Smooth muscle cell (in vitro differentiated cells): ENCODE results near the gene BAZ2B. TPM values are rescaled to one million over a fixed set of nuclear protein-coding genes. Genes with fewer than 3 reads are reported as not detected.

Experiments
- DNase-seq: peaks from one replicate; lab custom pipeline; 2025; ENCODE audit not compliant: unreplicated experiment; lab: John Stamatoyannopoulos, UW
- H2AFZ ChIP-seq: fragments of 200-600 bp; sonication (generic); 2 replicates; pipeline ENCODE4 v1.6.0; 2016; ENCODE audit warnings: antibody characterized with exemption, low read depth, mild to moderate bottlenecking
- H3F3A ChIP-seq: fragments of 200-600 bp; sonication (generic); 2 replicates; pipeline ENCODE4 v1.6.0; 2017; ENCODE audit warnings: antibody characterized with exemption, low read depth
- H3K27ac ChIP-seq: fragments of 200-600 bp; sonication (generic); 2 replicates; pipeline ENCODE4 v1.5.1; 2016; ENCODE audit warnings: low read depth, mild to moderate bottlenecking
- H3K27me3 ChIP-seq: fragments of 200-600 bp; sonication (generic); 2 replicates; pipeline ENCODE4 v1.6.1; 2016; ENCODE audit warnings: low read depth, mild to moderate bottlenecking
- H3K36me3 ChIP-seq: fragments of 200-600 bp; sonication (generic); 2 replicates; pipeline ENCODE4 v1.5.1; 2016; ENCODE audit warnings: low read depth
- H3K4me1 ChIP-seq: fragments of 200-600 bp; sonication (generic); 2 replicates; pipeline ENCODE4 v1.5.1; 2016; ENCODE audit warnings: low read depth
- H3K4me2 ChIP-seq: fragments of 200-600 bp; sonication (generic); 2 replicates; pipeline ENCODE4 v1.6.0; 2016; ENCODE audit warnings: mild to moderate bottlenecking
- H3K4me3 ChIP-seq: fragments of 200-600 bp; sonication (generic); 2 replicates; pipeline ENCODE4 v1.5.1; 2016; ENCODE audit warnings: mild to moderate bottlenecking
- H3K79me2 ChIP-seq: fragments of 200-600 bp; sonication (generic); 2 replicates; pipeline ENCODE4 v1.6.0; 2016; ENCODE audit warnings: low read depth, mild to moderate bottlenecking
- H3K9ac ChIP-seq: fragments of 200-600 bp; sonication (generic); 2 replicates; pipeline ENCODE4 v1.6.0; 2016; ENCODE audit warnings: low read depth
- H3K9me3 ChIP-seq: fragments of 200-600 bp; sonication (generic); replicated peaks from 2 replicates; pipeline ENCODE4 v1.5.1; 2016; ENCODE audit warnings: low read depth
- H4K20me1 ChIP-seq: fragments of 200-600 bp; sonication (generic); 2 replicates; pipeline ENCODE4 v1.6.0; 2016; ENCODE audit warnings: low read depth
- WGBS: methylation state at CpG from one replicate; pipeline ENCODE4 v1.1.7; 2016; ENCODE audit warnings: low lambda C conversion rate; 5-methylcytosine and 5-hydroxymethylcytosine counted together
- polyA plus RNA-seq: library from polyadenylated mRNA; unstranded; fragments of >200 nt; fragmentation: Nextera tagmentation; extraction: Ambion mirVana; gene quantifications from 2 replicates; pipeline ENCODE4 v1.2.1, GENCODE V29; 2016
- total RNA-seq: library from RNA; depleted of rRNA; stranded (reverse); fragments of >200 nt; gene quantifications from 2 replicates; pipeline ENCODE4 v1.2.3, GENCODE V29; 2014
- TF ChIP-seq, protein P1 (sequence below): fragments of 200-600 bp; sonication (generic); IDR thresholded peaks from 2 replicates; pipeline ENCODE4 v1.5.1; 2017; ENCODE audit warnings: borderline replicate concordance, mild to moderate bottlenecking, antibody characterized with exemption; ENCODE audit not compliant: insufficient read depth, poor library complexity, severe bottlenecking

The BAZ2B gene
- total and polyA plus RNA-seq, 2 experiments from 2014 or later = 27.7 to 58.5 TPM

DNA sequence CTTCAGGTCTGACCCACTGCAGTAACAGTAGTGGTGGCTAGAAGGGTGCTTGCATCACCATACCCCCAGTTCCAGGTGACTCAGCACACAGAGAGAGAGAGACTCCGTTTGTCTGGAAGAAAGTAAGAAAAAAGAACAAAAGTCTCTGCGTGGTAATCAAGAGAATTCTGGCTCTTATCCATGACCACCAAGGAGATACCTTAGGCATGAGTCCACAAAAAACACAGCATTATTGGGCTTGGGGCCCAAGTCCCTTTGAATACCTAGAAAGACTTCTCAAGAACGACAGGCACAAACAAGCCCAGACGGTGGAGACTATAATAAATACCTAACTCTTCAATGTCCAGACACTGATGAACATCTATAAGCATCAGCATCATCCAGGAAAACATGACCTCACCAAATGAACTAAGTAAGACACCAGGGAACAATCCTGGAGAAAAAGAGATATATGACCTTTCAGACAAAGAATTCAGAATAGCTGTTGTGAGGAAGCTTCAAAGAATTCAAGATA lies 21.7 kb upstream of the BAZ2B start:
- Histone ChIP-seq H3K79me2 (no peaks in the 10 kb centered on the region), H3K9ac (peak overlapping the region; percentile 1), H3F3A (no peaks in the 10 kb centered on the region), H3K4me2 (no peak overlapping the region), H3K4me1 (no peaks in the 10 kb centered on the region), H3K4me3 (no peak overlapping the region), H3K9me3 (no peaks in the 10 kb centered on the region), H3K27ac (peak overlapping the region; percentile 93), H2AFZ (no peak overlapping the region), H4K20me1 (no peaks in the 10 kb centered on the region), H3K36me3 (no peaks in the 10 kb centered on the region), H3K27me3 (no peaks in the 10 kb centered on the region)
- TF ChIP-seq, protein P1, sequence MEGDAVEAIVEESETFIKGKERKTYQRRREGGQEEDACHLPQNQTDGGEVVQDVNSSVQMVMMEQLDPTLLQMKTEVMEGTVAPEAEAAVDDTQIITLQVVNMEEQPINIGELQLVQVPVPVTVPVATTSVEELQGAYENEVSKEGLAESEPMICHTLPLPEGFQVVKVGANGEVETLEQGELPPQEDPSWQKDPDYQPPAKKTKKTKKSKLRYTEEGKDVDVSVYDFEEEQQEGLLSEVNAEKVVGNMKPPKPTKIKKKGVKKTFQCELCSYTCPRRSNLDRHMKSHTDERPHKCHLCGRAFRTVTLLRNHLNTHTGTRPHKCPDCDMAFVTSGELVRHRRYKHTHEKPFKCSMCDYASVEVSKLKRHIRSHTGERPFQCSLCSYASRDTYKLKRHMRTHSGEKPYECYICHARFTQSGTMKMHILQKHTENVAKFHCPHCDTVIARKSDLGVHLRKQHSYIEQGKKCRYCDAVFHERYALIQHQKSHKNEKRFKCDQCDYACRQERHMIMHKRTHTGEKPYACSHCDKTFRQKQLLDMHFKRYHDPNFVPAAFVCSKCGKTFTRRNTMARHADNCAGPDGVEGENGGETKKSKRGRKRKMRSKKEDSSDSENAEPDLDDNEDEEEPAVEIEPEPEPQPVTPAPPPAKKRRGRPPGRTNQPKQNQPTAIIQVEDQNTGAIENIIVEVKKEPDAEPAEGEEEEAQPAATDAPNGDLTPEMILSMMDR = no peak
- WGBS = 43% methylated on average over 4 of the region's 4 CpGs
- no peak for DNase-seq

DNA sequence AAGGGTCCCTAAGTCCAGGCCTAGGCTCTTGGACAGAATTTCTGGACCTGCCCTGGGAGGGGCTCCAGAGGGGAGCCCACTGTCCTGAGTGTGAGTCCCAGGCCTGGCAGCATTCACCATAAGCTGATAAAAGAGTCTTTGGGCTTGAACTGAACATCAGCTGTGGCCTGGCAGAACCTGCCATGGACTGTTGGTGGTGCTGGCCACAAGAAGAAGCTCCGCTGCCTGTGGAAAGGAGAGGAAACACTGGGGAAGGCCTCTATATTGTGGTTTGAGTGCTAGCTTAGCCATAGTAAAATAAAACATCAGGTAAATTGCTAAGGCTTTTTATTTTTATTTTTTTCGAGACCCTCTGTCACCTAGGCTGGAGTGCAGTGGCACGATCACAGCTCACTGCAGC lies 20.9 kb upstream of the BAZ2B start:
- H3K27ac ChIP-seq = peak overlapping the region; percentile 93
- TF ChIP-seq, protein P1 = no peak
- H3K36me3 ChIP-seq = no peaks in the 10 kb centered on the region
- no peaks in the 10 kb centered on the region for H3K9me3 ChIP-seq
- no peak overlapping the region for H2AFZ ChIP-seq
- H3K4me2 ChIP-seq = no peak overlapping the region
- no peaks in the 10 kb centered on the region for H4K20me1 ChIP-seq
- H3K79me2 ChIP-seq = no peaks in the 10 kb centered on the region
- H3K4me1 ChIP-seq = no peaks in the 10 kb centered on the region
- DNase-seq = no peak
- H3K27me3 ChIP-seq = no peaks in the 10 kb centered on the region
- H3K4me3 ChIP-seq = no peak overlapping the region
- H3K9ac ChIP-seq = peak overlapping the region; percentile 1
- WGBS = 97% methylated on average over 3 of the region's 3 CpGs
- H3F3A ChIP-seq = no peaks in the 10 kb centered on the region

DNA sequence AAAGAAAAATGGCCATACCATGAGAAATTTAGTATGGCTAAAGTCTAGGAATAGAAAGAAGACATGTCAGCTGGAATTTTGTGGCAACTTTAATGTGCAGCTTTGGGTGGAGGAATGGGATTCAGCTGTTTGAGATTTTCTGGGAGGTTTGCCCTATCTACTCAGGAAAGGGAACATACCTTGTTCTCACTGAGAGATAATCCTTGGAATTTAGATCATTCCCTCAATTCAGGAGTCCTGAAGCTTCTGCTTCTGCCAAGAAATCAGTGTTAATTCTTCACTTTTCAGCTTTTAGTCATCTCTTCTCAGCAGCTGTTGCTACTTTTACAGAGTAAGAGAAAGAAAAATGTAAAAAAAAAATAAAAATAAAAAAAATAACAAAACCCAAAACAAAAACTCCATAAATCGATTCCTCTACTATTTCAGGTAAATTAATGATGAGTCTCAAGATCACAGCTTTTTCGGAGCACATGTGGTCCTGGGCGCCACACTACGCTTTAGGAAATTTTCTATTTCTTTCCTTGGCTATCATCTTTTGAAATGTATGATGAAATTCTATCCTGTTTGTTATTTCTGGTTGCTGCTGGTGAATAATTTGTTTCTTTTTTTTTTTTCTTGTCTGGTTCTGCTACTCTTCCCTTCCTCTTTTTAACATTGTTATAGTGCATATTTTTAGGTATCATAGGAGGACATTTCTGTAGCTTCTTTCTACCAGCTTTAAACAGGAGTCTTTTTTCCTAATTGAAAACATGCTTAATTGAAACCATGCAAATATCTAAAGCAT lies 18.9 kb upstream of the BAZ2B start:
- no peaks in the 10 kb centered on the region for H3K36me3 ChIP-seq
- H4K20me1 ChIP-seq = no peaks in the 10 kb centered on the region
- no peak for DNase-seq
- H3F3A ChIP-seq = no peaks in the 10 kb centered on the region
- H3K27ac ChIP-seq = peak overlapping the region; percentile 56
- no peaks in the 10 kb centered on the region for H3K27me3 ChIP-seq
- no peaks in the 10 kb centered on the region for H3K9me3 ChIP-seq
- H3K4me1 ChIP-seq = no peaks in the 10 kb centered on the region
- H3K4me2 ChIP-seq = no peak overlapping the region
- no peak overlapping the region for H2AFZ ChIP-seq
- 70% methylated on average over 4 of the region's 4 CpGs for WGBS
- H3K79me2 ChIP-seq = no peaks in the 10 kb centered on the region
- TF ChIP-seq, protein P1 = no peak
- H3K9ac ChIP-seq = peak overlapping the region; percentile 4
- no peak overlapping the region for H3K4me3 ChIP-seq
